Endodermal cell (in vitro differentiated cells): ENCODE results near the gene LTBP4. TPM values are rescaled to one million over a fixed set of nuclear protein-coding genes. Genes with fewer than 3 reads are reported as not detected.
A peak's percentile ranks its signal among the peaks of the same experiment; 100 is the strongest.

ENCODE experiments used
- DNase-seq: peaks from one replicate; pipeline ENCODE4 v3.0.0-alpha.2; 2017
- H3K27ac ChIP-seq: 2 replicates; pipeline ENCODE4 v1.5.1; 2013; ENCODE audit warnings: mild to moderate bottlenecking, low read depth, low read length, moderate library complexity
- H3K27me3 ChIP-seq: 2 replicates; pipeline ENCODE4 v1.6.1; 2013; ENCODE audit warnings: mild to moderate bottlenecking, low read length, moderate library complexity; ENCODE audit not compliant: insufficient read depth, control insufficient read depth, poor library complexity, severe bottlenecking
- H3K36me3 ChIP-seq: 2 replicates; pipeline ENCODE4 v1.7.0; 2013; ENCODE audit warnings: mild to moderate bottlenecking, low read length, moderate library complexity; ENCODE audit not compliant: control insufficient read depth, insufficient read depth
- H3K4me1 ChIP-seq: one replicate; pipeline ENCODE4 v1.7.0; 2013; ENCODE audit warnings: low read length; ENCODE audit not compliant: control insufficient read depth, insufficient read depth
- H3K4me3 ChIP-seq: 2 replicates; pipeline ENCODE4 v1.5.1; 2013; ENCODE audit warnings: mild to moderate bottlenecking, low read length, moderate library complexity
- H3K9ac ChIP-seq: 2 replicates; pipeline ENCODE4 v1.6.1; 2013; ENCODE audit warnings: mild to moderate bottlenecking, low read length, moderate library complexity; ENCODE audit not compliant: poor library complexity, severe bottlenecking; ENCODE audit errors: extremely low read depth
- H3K9me3 ChIP-seq: 2 replicates; pipeline ENCODE4 v1.6.1; 2013; ENCODE audit warnings: mild to moderate bottlenecking, low read length, moderate library complexity; ENCODE audit not compliant: control insufficient read depth
- H3K27ac Mint-ChIP-seq: 2 replicates; pipeline ENCODE4 v1.8.0; 2020; ENCODE audit warnings: mixed read lengths
- H3K27me3 Mint-ChIP-seq: 2 replicates; pipeline ENCODE4 v1.8.0; 2021; ENCODE audit warnings: mild to moderate bottlenecking, mixed read lengths; ENCODE audit not compliant: insufficient read depth
- H3K36me3 Mint-ChIP-seq: 2 replicates; pipeline ENCODE4 v1.8.0; 2020; ENCODE audit warnings: low read depth, mixed read lengths
- H3K4me1 Mint-ChIP-seq: 2 replicates; pipeline ENCODE4 v1.8.0; 2020; ENCODE audit warnings: mixed read lengths
- H3K4me3 Mint-ChIP-seq: 2 replicates; pipeline ENCODE4 v1.8.0; 2020; ENCODE audit warnings: mild to moderate bottlenecking, moderate library complexity, mixed read lengths
- H3K9me3 Mint-ChIP-seq: 2 replicates; pipeline ENCODE4 v1.8.0; 2020; ENCODE audit warnings: mild to moderate bottlenecking, mixed read lengths
- WGBS, 2 experiments: methylation state at CpG; one replicate each; pipeline versions ENCODE4 v1.1.5 to v1.1.7; 2013; ENCODE audit warnings: missing lambda C conversion rate in 2 of 2, mixed read lengths in 1 of 2; ENCODE audit not compliant: insufficient coverage in 1 of 2, insufficient read length in 1 of 2; 5-methylcytosine and 5-hydroxymethylcytosine counted together
- total RNA-seq, 2 donors: library from RNA; stranded (reverse); fragmentation: NEBNext Ultra II Directional in 1 of 2; extraction: Animal tissue kit (Norgen Biotek cat#: 25700) in 1 of 2; gene quantifications; 2 replicates in 1 of 2; 3 replicates in 1 of 2; pipeline ENCODE4 v1.2.1, GENCODE V29; 2021
- TF ChIP-seq, protein P1 (sequence below): fragments of 200-600 bp; sonication (generic); conservative IDR thresholded peaks from 2 replicates; pipeline ENCODE4 v1.5.0; 2021; ENCODE audit warnings: antibody characterized with exemption, mild to moderate bottlenecking

LTBP4 gene
- total RNA-seq, 2 donors from 2014 or later: 104 to 133 TPM

DNA sequence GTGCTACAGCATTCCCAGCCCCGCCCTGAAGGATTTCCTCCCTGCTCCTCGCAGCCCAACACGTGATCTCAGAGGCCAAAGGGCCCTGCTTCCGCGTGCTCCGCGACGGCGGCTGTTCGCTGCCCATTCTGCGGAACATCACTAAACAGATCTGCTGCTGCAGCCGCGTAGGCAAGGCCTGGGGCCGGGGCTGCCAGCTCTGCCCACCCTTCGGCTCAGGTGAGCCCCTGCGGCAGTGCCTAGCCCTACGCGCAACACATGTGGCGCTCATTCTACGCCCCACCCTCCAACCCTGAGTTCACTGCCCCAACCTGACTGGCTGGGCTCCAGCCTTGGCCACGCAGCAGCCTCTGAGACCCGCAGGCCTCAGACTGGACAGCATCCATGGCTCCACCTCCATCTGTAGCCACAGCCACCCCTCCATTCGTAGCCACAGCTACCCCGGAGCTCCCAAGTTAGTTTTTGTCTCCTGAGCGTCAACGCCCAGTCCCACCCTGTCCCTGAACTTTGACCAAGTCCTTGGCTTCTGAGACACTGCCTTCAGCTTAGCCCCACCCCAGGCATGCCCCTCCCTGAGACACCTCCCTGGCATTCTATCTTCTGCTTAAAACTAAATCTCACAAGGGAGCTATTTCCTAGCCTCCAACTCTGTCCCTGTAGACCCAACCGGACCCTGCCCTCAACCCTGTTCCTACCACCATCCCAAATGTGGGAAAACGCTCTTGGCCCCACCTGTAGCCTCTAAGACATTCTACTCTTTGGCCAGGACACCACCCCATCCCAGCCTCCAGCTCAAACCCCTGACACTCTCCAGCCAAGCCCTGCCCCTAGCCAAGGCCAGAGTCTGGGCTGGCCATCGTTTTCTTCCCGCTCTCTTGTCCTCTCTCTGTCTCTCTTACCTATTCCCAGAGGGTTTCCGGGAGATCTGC is 6.4 kb downstream of the LTBP4 start:
- Mint-ChIP-seq H3K4me3 (peak overlapping the region; percentile 52), H3K27me3 (peaks cover 80% of the 10 kb centered on the region), H3K27ac (no peak overlapping the region), H3K9me3 (peaks cover 3% of the 10 kb centered on the region), H3K4me1 (peaks cover 20% of the 10 kb centered on the region), H3K36me3 (no peaks in the 10 kb centered on the region)
- Histone ChIP-seq H3K36me3 (no peaks in the 10 kb centered on the region), H3K4me3 (no peak overlapping the region), H3K27ac (no peak overlapping the region), H3K27me3 (peaks cover 40% of the 10 kb centered on the region), H3K9me3 (no peaks in the 10 kb centered on the region), H3K9ac (no peak overlapping the region), H3K4me1 (peaks cover 4% of the 10 kb centered on the region)
- peak; percentile 60 for DNase-seq
- TF ChIP-seq, protein P1, sequence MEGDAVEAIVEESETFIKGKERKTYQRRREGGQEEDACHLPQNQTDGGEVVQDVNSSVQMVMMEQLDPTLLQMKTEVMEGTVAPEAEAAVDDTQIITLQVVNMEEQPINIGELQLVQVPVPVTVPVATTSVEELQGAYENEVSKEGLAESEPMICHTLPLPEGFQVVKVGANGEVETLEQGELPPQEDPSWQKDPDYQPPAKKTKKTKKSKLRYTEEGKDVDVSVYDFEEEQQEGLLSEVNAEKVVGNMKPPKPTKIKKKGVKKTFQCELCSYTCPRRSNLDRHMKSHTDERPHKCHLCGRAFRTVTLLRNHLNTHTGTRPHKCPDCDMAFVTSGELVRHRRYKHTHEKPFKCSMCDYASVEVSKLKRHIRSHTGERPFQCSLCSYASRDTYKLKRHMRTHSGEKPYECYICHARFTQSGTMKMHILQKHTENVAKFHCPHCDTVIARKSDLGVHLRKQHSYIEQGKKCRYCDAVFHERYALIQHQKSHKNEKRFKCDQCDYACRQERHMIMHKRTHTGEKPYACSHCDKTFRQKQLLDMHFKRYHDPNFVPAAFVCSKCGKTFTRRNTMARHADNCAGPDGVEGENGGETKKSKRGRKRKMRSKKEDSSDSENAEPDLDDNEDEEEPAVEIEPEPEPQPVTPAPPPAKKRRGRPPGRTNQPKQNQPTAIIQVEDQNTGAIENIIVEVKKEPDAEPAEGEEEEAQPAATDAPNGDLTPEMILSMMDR: no peak
- 83 to 85% methylated on average over 26 to 31 of the region's 31 CpGs for WGBS, 2 experiments

- peaks cover 85% of the 10 kb centered on the region for H3K27me3 Mint-ChIP-seq
- H3K9me3 Mint-ChIP-seq: peaks cover 3% of the 10 kb centered on the region
- no peaks in the 10 kb centered on the region for H3K36me3 Mint-ChIP-seq
- H3K27ac ChIP-seq: no peak overlapping the region
- H3K4me3 Mint-ChIP-seq: no peak overlapping the region
- WGBS, 2 experiments: 92 to 100% methylated on average over 3 to 14 of the region's 14 CpGs
- TF ChIP-seq, protein P1: no peak
- H3K9ac ChIP-seq: no peak overlapping the region
- no peak overlapping the region for H3K27ac Mint-ChIP-seq
- DNase-seq: peak; percentile 39
- H3K4me3 ChIP-seq: no peak overlapping the region
- H3K4me1 ChIP-seq: peaks cover 2% of the 10 kb centered on the region
- H3K27me3 ChIP-seq: peaks cover 40% of the 10 kb centered on the region
- no peaks in the 10 kb centered on the region for H3K36me3 ChIP-seq
- no peaks in the 10 kb centered on the region for H3K9me3 ChIP-seq
- H3K4me1 Mint-ChIP-seq: peaks cover 13% of the 10 kb centered on the region
These were observed 7.1 kb downstream of the LTBP4 start for GRCh38 chr19:40608240-40608621.

DNA sequence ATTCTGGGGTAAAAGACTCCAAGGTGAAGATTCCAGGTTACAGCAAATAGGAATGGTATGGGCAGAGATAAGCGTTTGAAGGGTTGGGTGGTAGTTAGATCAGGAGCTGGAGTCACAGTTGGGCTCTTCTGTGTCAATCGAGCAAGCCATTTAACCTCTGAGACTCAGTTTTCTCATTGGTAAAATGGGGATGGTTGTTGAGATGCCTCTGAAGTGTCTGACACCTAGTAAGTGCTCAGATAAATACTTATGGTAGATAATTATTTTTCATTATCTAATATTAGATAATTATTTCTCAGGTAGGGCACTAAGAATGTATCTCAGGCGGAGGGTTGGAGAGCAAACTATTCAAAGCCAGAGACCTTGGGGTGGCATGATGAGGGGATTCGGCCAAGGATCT is 7.8 kb downstream of the LTBP4 start:
- Histone ChIP-seq H3K36me3 (no peaks in the 10 kb centered on the region), H3K9ac (no peak overlapping the region), H3K27ac (no peak overlapping the region), H3K27me3 (peaks cover 40% of the 10 kb centered on the region), H3K4me1 (peaks cover 2% of the 10 kb centered on the region), H3K9me3 (no peaks in the 10 kb centered on the region), H3K4me3 (peak overlapping the region; percentile 75)
- Mint-ChIP-seq H3K36me3 (no peaks in the 10 kb centered on the region), H3K9me3 (peaks cover 3% of the 10 kb centered on the region), H3K4me1 (peaks cover 11% of the 10 kb centered on the region), H3K4me3 (peak overlapping the region; percentile 58), H3K27ac (no peak overlapping the region), H3K27me3 (peaks cover 85% of the 10 kb centered on the region)
- DNase-seq: no peak
- 70 to 72% methylated on average over 3 to 4 of the region's 4 CpGs for WGBS, 2 experiments
- TF ChIP-seq, protein P1: no peak
